Activated CD8-positive, alpha-beta memory T cell treated with anti-CD3 and anti-CD28 coated beads, Interleukin-2, amount 50 U/mL, for 4 hours (primary cell): ENCODE results near the gene TSPYL1.
"Not testable (repeated sequence)": the region's sequence is repeated elsewhere in the genome, so short reads cannot be mapped to it uniquely, and the experiment has no call there.

Experiments
- DNase-seq: peaks from one replicate; pipeline ENCODE4 v3.0.0-alpha.2; 2020

TSPYL1 gene

GRCh38 chr6:116292553-116292952 lies 12.8 kb upstream of the TSPYL1 start:
- no peak for DNase-seq

GRCh38 chr6:116291701-116292396 lies 12.1 kb upstream of the TSPYL1 start:
- DNase-seq = no peak

GRCh38 chr6:116290799-116291198 lies 11.1 kb upstream of the TSPYL1 start:
- no peak for DNase-seq

GRCh38 chr6:116289876-116290275 lies 10.1 kb upstream of the TSPYL1 start:
- no peak for DNase-seq

- DNase-seq = no peak
Observed at GRCh38 chr6:116287689-116288282, 8.1 kb upstream of the TSPYL1 start.

- no peak for DNase-seq
Observed at GRCh38 chr6:116286773-116287358, 7.1 kb upstream of the TSPYL1 start.

- DNase-seq = not testable (repeated sequence)
Observed at GRCh38 chr6:116284984-116285383, 5.3 kb upstream of the TSPYL1 start.

GRCh38 chr6:116283191-116283590 lies 3.5 kb upstream of the TSPYL1 start:
- no peak for DNase-seq

- DNase-seq = no peak
Observed at GRCh38 chr6:116282698-116283097, 3.0 kb upstream of the TSPYL1 start.

- no peak for DNase-seq
Observed at GRCh38 chr6:116280933-116281316, 1.2 kb upstream of the TSPYL1 start.

GRCh38 chr6:116280161-116280932 lies 617 bp upstream of the TSPYL1 start:
- no peak for DNase-seq

- peak; percentile 17 for DNase-seq
Observed at GRCh38 chr6:116278854-116279231, 887 bp downstream of the TSPYL1 start.

- DNase-seq = no peak
Observed at GRCh38 chr6:116278481-116278829, 1.3 kb downstream of the TSPYL1 start.

GRCh38 chr6:116277124-116277523 lies 2.6 kb downstream of the TSPYL1 start:
- DNase-seq = no peak

GRCh38 chr6:116271149-116271708 lies 8.5 kb downstream of the TSPYL1 start:
- no peak for DNase-seq

GRCh38 chr6:116268589-116269293 lies 11.0 kb downstream of the TSPYL1 start:
- no peak for DNase-seq

- DNase-seq = no peak
Observed at GRCh38 chr6:116267836-116268588, 11.7 kb downstream of the TSPYL1 start.

GRCh38 chr6:116266803-116267202 lies 12.9 kb downstream of the TSPYL1 start:
- DNase-seq = no peak

GRCh38 chr6:116265041-116265829 lies 14.5 kb downstream of the TSPYL1 start:
- no peak for DNase-seq

- DNase-seq = no peak
Observed at GRCh38 chr6:116263353-116263752, 16.4 kb downstream of the TSPYL1 start.

GRCh38 chr6:116258520-116258919 lies 21.2 kb downstream of the TSPYL1 start:
- no peak for DNase-seq
